A673 (cell line): ENCODE data around the gene CTSO. TPM values are rescaled to one million over a fixed set of nuclear protein-coding genes. Genes with fewer than 3 reads are reported as not detected.

Experiments used
- BruUV-seq: library from RNA; stranded (reverse); fragments of 400-500 nt; replicated peaks from 2 replicates; lab custom pipeline; 2021; lab: Mats Ljungman, UMichigan
- CTCF ChIA-PET: fragments of 300-600 bp; sonication (Branson Sonifier 250); formaldehyde crosslinking; loops from one replicate; lab custom pipeline; 2022; ENCODE audit warnings: antibody characterized with exemption; lab: Charles Lee
- POLR2A ChIA-PET: fragments of 300-600 bp; sonication (Branson Sonifier 250); formaldehyde crosslinking; loops from one replicate; lab custom pipeline; 2022; ENCODE audit warnings: antibody characterized with exemption; ENCODE audit not compliant: low non-redundant PET; lab: Charles Lee
- DNase-seq: peaks from one replicate; pipeline ENCODE4 v3.0.0-alpha.2; 2015; ENCODE audit warnings: low spot score
- H3K27ac ChIP-seq: fragments of 200-600 bp; sonication (generic); 2 replicates; pipeline ENCODE4 v1.5.1; 2016; ENCODE audit warnings: mixed run types, low read depth, mild to moderate bottlenecking, mixed read lengths, antibody characterized with exemption, low read length; ENCODE audit not compliant: poor library complexity, severe bottlenecking
- H3K27me3 ChIP-seq: fragments of 200-600 bp; sonication (generic); replicated peaks from 2 replicates; pipeline ENCODE4 v1.6.1; 2017; ENCODE audit warnings: mixed run types, low read depth, mild to moderate bottlenecking, mixed read lengths, antibody characterized with exemption, low read length; ENCODE audit not compliant: insufficient read depth, poor library complexity
- H3K36me3 ChIP-seq: fragments of 200-600 bp; sonication (generic); 2 replicates; pipeline ENCODE4 v1.6.1; 2016; ENCODE audit warnings: mixed run types, mild to moderate bottlenecking, mixed read lengths, antibody characterized with exemption, low read length; ENCODE audit not compliant: insufficient read depth, poor library complexity, severe bottlenecking
- H3K4me1 ChIP-seq: fragments of 200-600 bp; sonication (generic); 2 replicates; pipeline ENCODE4 v1.6.1; 2017; ENCODE audit warnings: mixed run types, mild to moderate bottlenecking, mixed read lengths, antibody characterized with exemption, low read length; ENCODE audit not compliant: insufficient read depth, poor library complexity, severe bottlenecking
- H3K4me3 ChIP-seq: fragments of 200-600 bp; sonication (generic); 2 replicates; pipeline ENCODE4 v1.5.1; 2016; ENCODE audit warnings: low read depth, mixed run types, mild to moderate bottlenecking, mixed read lengths, low read length; ENCODE audit not compliant: poor library complexity, severe bottlenecking
- H3K9me3 ChIP-seq: fragments of 200-600 bp; sonication (generic); 2 replicates; pipeline ENCODE4 v1.6.1; 2016; ENCODE audit warnings: mixed run types, low read depth, mild to moderate bottlenecking, mixed read lengths, antibody characterized with exemption, low read length; ENCODE audit not compliant: poor library complexity, severe bottlenecking
- EZH2 ChIP-seq: fragments of 200-600 bp; sonication (generic); IDR thresholded peaks from 2 replicates; pipeline ENCODE4 v1.6.1; 2017; ENCODE audit warnings: borderline replicate concordance, low read depth, mild to moderate bottlenecking, mixed read lengths, antibody characterized with exemption, low read length; ENCODE audit not compliant: poor library complexity, severe bottlenecking
- intact Hi-C: fragments of 100-400 bp; cut with micrococcal nuclease; formaldehyde crosslinking; loops from one replicate; pipeline ENCODE4 v1.10.0; 2022; ENCODE audit not compliant: unreplicated experiment
- total RNA-seq: library from RNA; stranded (reverse); gene quantifications from 2 replicates; pipeline ENCODE4 v1.2.3, GENCODE V29; 2021
- TF ChIP-seq, protein P1 (sequence below): fragments of 300-800, 200-600 bp; sonication (generic); conservative IDR thresholded peaks from 2 replicates; pipeline ENCODE4 v1.5.1; 2017; ENCODE audit warnings: low read depth, mild to moderate bottlenecking, antibody characterized with exemption, low read length, moderate library complexity, mixed read lengths

CTSO gene
- total RNA-seq, 1 experiment from 2014 or later, result 1.4 TPM

DNA sequence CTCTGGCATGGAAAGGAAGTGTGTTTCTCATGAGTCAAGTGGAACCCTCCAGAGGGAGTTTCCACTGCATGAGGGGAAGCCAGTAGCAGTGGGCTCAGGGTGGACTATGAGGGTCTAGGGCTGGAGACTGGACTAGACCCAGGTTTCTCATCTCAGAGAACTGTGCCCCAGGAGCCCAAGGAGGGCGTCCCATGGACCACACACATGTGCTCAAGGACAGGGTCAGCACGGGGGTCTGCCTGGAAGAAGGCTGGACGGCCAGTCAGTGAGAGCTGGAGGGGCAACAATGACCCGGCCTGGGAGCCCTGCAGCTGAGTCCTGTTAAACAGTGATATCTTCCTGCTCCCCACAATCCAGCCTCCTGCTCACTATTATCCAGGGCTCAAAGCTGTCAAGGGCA, 5.8 kb upstream of the CTSO start:
- H3K27me3 ChIP-seq, result no peaks in the 10 kb centered on the region
- no TSS peak for BruUV-seq
- no peak overlapping the region for H3K4me3 ChIP-seq
- no peak for DNase-seq
- ChIA-PET CTCF (no interaction called here), POLR2A (no interaction called here)
- TF ChIP-seq EZH2, result no peak
- TF ChIP-seq, protein P1, sequence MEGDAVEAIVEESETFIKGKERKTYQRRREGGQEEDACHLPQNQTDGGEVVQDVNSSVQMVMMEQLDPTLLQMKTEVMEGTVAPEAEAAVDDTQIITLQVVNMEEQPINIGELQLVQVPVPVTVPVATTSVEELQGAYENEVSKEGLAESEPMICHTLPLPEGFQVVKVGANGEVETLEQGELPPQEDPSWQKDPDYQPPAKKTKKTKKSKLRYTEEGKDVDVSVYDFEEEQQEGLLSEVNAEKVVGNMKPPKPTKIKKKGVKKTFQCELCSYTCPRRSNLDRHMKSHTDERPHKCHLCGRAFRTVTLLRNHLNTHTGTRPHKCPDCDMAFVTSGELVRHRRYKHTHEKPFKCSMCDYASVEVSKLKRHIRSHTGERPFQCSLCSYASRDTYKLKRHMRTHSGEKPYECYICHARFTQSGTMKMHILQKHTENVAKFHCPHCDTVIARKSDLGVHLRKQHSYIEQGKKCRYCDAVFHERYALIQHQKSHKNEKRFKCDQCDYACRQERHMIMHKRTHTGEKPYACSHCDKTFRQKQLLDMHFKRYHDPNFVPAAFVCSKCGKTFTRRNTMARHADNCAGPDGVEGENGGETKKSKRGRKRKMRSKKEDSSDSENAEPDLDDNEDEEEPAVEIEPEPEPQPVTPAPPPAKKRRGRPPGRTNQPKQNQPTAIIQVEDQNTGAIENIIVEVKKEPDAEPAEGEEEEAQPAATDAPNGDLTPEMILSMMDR, result no peak
- intact Hi-C loops, result no loop called here
- H3K36me3 ChIP-seq, result no peaks in the 10 kb centered on the region
- H3K27ac ChIP-seq, result no peak overlapping the region
- no peaks in the 10 kb centered on the region for H3K9me3 ChIP-seq
- H3K4me1 ChIP-seq, result no peaks in the 10 kb centered on the region

DNA sequence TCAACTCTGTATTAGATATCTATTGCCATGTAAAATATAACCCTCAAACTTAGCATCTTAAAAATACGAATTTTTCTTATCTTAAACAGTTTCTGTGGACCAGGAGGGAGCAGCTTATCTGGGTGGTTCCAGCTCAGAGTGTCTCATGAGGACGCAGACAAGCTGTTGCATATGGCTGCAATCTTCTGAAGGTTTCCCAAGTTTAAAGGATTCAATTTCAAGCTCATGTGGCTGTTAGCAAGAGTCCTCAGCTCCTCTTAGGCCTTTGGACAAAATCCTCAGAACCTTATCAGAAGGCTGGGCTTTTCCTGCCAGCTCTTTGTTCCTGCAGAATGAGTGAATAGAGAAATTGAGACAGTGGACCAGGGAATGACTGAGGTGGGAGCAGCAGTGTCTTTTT, 2.8 kb upstream of the CTSO start:
- no peak for DNase-seq
- POLR2A ChIA-PET, result no interaction called here
- H3K36me3 ChIP-seq, result no peaks in the 10 kb centered on the region
- peaks cover 4% of the 10 kb centered on the region for H3K4me1 ChIP-seq
- H3K4me3 ChIP-seq, result no peak overlapping the region
- TF ChIP-seq, protein P1, result no peak
- TF ChIP-seq EZH2, result no peak
- H3K9me3 ChIP-seq, result no peaks in the 10 kb centered on the region
- intact Hi-C loops, result no loop called here
- H3K27me3 ChIP-seq, result no peaks in the 10 kb centered on the region
- no TSS peak for BruUV-seq
- CTCF ChIA-PET, result no interaction called here
- no peak overlapping the region for H3K27ac ChIP-seq

DNA sequence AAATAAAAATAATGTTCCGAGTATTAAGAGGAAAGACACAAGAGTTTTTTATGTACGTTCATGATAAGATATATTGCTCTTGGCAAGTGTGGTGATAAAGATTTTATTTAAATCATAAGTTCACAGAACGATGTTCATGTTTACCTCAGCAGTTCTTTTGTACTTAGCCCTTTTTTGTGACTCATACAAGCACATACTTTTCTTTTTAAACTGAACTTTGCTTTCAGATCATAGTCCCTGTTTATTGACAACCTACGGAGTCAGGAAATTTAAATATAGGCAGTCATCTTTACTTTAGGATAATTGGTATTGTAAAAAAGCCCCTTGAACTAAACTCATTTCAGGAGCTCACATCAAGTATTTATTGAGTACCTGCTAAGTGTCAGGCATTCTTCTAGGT, 1.3 kb upstream of the CTSO start:
- BruUV-seq, result no TSS peak
- ChIA-PET CTCF (no interaction called here), POLR2A (no interaction called here)
- no peaks in the 10 kb centered on the region for H3K9me3 ChIP-seq
- H3K4me1 ChIP-seq, result peaks cover 4% of the 10 kb centered on the region
- no peak overlapping the region for H3K27ac ChIP-seq
- no peak for DNase-seq
- H3K4me3 ChIP-seq, result no peak overlapping the region
- TF ChIP-seq, protein P1, result no peak
- TF ChIP-seq EZH2, result no peak
- H3K27me3 ChIP-seq, result no peaks in the 10 kb centered on the region
- intact Hi-C loops, result loop anchor here (5.0 kb wide), 1 partner anchor 553 kb away; no protein-coding TSS in a partner anchor
- no peaks in the 10 kb centered on the region for H3K36me3 ChIP-seq
